Naive B cell (primary cell): ENCODE measurements around the gene CHRNA4. TPM values are rescaled to one million over a fixed set of nuclear protein-coding genes. Genes with fewer than 3 reads are reported as not detected.

ENCODE experiments used
- ATAC-seq, 2 donors: fragments of 150-1000 bp; cut with Tn5 transposase; 2 replicates each; pipeline ENCODE4 v1.10.0; 2021; ENCODE audit warnings: low read depth in 2 of 2, mild to moderate bottlenecking in 2 of 2, moderate library complexity in 2 of 2
- DNase-seq: peaks from one replicate; pipeline ENCODE4 v3.0.0; 2022
- H3K27ac Mint-ChIP-seq, 6 donors: one replicate each; pipeline ENCODE4 v1.8.0; 2020 to 2022; ENCODE audit warnings: mild to moderate bottlenecking in 6 of 6, mixed read lengths in 6 of 6, moderate library complexity in 5 of 6, inconsistent platforms in 2 of 6
- H3K27me3 Mint-ChIP-seq, 3 donors: one replicate each; pipeline ENCODE4 v1.8.0; 2021 to 2022; ENCODE audit warnings: mixed read lengths in 3 of 3, mild to moderate bottlenecking in 1 of 3
- H3K36me3 Mint-ChIP-seq, 2 donors: one replicate each; pipeline ENCODE4 v1.8.0; 2020 to 2022; ENCODE audit warnings: mixed read lengths in 2 of 2, inconsistent platforms in 1 of 2, mild to moderate bottlenecking in 1 of 2
- H3K4me1 Mint-ChIP-seq, 3 donors: one replicate each; pipeline ENCODE4 v1.8.0; 2020 to 2022; ENCODE audit warnings: mixed read lengths in 3 of 3, inconsistent platforms in 1 of 3, mild to moderate bottlenecking in 1 of 3, moderate library complexity in 1 of 3
- H3K4me3 Mint-ChIP-seq, 8 donors: one replicate each; pipeline ENCODE4 v1.8.0; 2020 to 2022; ENCODE audit warnings: mild to moderate bottlenecking in 8 of 8, mixed read lengths in 8 of 8, moderate library complexity in 8 of 8, inconsistent platforms in 2 of 8
- H3K9me3 Mint-ChIP-seq, 7 donors: one replicate each; pipeline ENCODE4 v1.8.0; 2020 to 2022; ENCODE audit warnings: mixed read lengths in 7 of 7, mild to moderate bottlenecking in 5 of 7, inconsistent platforms in 2 of 7, moderate library complexity in 1 of 7
- polyA plus RNA-seq, 6 donors: library from polyadenylated mRNA; unstranded; fragments of 300-500 nt; fragmentation: Illumina TruSeq; gene quantifications; one replicate each; pipeline ENCODE4 v1.2.3, GENCODE V29; 2021; ENCODE audit warnings: low read depth in 6 of 6

The CHRNA4 gene
- polyA plus RNA-seq, 6 donors from 2014 or later, result not detected

GRCh38 chr20:63295018-63295417 lies 66.1 kb downstream of the CHRNA4 start:
- peaks cover 0 to 7% of the 10 kb centered on the region in 2 donors for H3K36me3 Mint-ChIP-seq
- no peaks in the 10 kb centered on the region for H3K4me1 Mint-ChIP-seq
- ATAC-seq (no peak), DNase-seq (no peak)
- H3K27ac Mint-ChIP-seq, result no peak overlapping the region
- peaks cover 4 to 43% (median 35%) of the 10 kb centered on the region in 3 donors for H3K27me3 Mint-ChIP-seq
- no peak overlapping the region for H3K4me3 Mint-ChIP-seq
- H3K9me3 Mint-ChIP-seq, result peaks cover 0 to 4% (median 1%) of the 10 kb centered on the region in 7 donors

GRCh38 chr20:63294536-63294900 lies 66.6 kb downstream of the CHRNA4 start:
- peak overlapping the region in 1 of 6 donors; percentile 59 for H3K27ac Mint-ChIP-seq
- ATAC-seq, result no peak
- no peak overlapping the region for H3K4me3 Mint-ChIP-seq
- H3K27me3 Mint-ChIP-seq, result peaks cover 4 to 40% (median 35%) of the 10 kb centered on the region in 3 donors
- peaks cover 0 to 4% (median 1%) of the 10 kb centered on the region in 7 donors for H3K9me3 Mint-ChIP-seq
- no peaks in the 10 kb centered on the region for H3K4me1 Mint-ChIP-seq
- no peak for DNase-seq
- H3K36me3 Mint-ChIP-seq, result peaks cover 0 to 7% of the 10 kb centered on the region in 2 donors

- DNase-seq (no peak), ATAC-seq (no peak)
- no peaks in the 10 kb centered on the region for H3K4me1 Mint-ChIP-seq
- no peak overlapping the region for H3K27ac Mint-ChIP-seq
- peaks cover 1 to 35% (median 30%) of the 10 kb centered on the region in 3 donors for H3K27me3 Mint-ChIP-seq
- peaks cover 0 to 3% of the 10 kb centered on the region in 2 donors for H3K36me3 Mint-ChIP-seq
- H3K9me3 Mint-ChIP-seq, result peaks cover 0 to 2% (median under 1%) of the 10 kb centered on the region in 7 donors
- no peak overlapping the region for H3K4me3 Mint-ChIP-seq
These were observed 67.1 kb downstream of the CHRNA4 start for GRCh38 chr20:63293871-63294535.

GRCh38 chr20:63293456-63293855 lies 67.7 kb downstream of the CHRNA4 start:
- DNase-seq, result no peak

More at GRCh38 chr20:63293456-63293855, 67.7 kb downstream of the CHRNA4 start:
- Mint-ChIP-seq H3K36me3 (no peaks in the 10 kb centered on the region), H3K9me3 (no peaks in the 10 kb centered on the region), H3K27me3 (peaks cover 0 to 30% (median 25%) of the 10 kb centered on the region in 3 donors), H3K27ac (no peak overlapping the region), H3K4me3 (no peak overlapping the region), H3K4me1 (no peaks in the 10 kb centered on the region)
- ATAC-seq, result no peak

Other genes with a start within 250 kb of the CHRNA4 start
- gene YTHDF1, start 145.2 kb downstream of the CHRNA4 start, polyA plus RNA-seq, result 10 to 100 TPM; 27.4 to 41.9 (median 34.6) TPM
- gene BIRC7, start 125.4 kb downstream of the CHRNA4 start, polyA plus RNA-seq, result not detected
- not detected for gene NKAIN4, start 106.9 kb downstream of the CHRNA4 start, polyA plus RNA-seq
- 10 to 100 TPM in 4 of 6 donors, 1 to 10 TPM in 2; 8.2 to 17.7 (median 11.7) TPM for gene ARFGAP1, start 88.5 kb downstream of the CHRNA4 start, polyA plus RNA-seq
- not detected for gene COL20A1, start 68.2 kb downstream of the CHRNA4 start, polyA plus RNA-seq
- 1 to 10 TPM in 1 of 6 donors, under 1 TPM in 1, not detected in 4; 0.54 to 1.1 TPM for gene KCNQ2, start 111.3 kb upstream of the CHRNA4 start, polyA plus RNA-seq
- 1 to 10 TPM in 1 of 6 donors, under 1 TPM in 3, not detected in 2; 0.12 to 1.4 (median 0.28) TPM for gene EEF1A2, start 137.7 kb upstream of the CHRNA4 start, polyA plus RNA-seq
- 100 to 1,000 TPM in 1 of 6 donors, 10 to 100 TPM in 5; 40.2 to 132 (median 67.5) TPM for gene PPDPF, start 159.4 kb upstream of the CHRNA4 start, polyA plus RNA-seq
- 1 to 10 TPM in 1 of 6 donors, under 1 TPM in 5; 0.10 to 1.3 (median 0.51) TPM for gene PTK6, start 176.0 kb upstream of the CHRNA4 start, polyA plus RNA-seq
- not detected for gene SRMS, start 186.4 kb upstream of the CHRNA4 start, polyA plus RNA-seq
- gene FNDC11, start 192.8 kb upstream of the CHRNA4 start, polyA plus RNA-seq, result 1 to 10 TPM in 5 of 6 donors, under 1 TPM in 1; 0.08 to 5.2 (median 1.8) TPM
- 10 to 100 TPM in 3 of 6 donors, 1 to 10 TPM in 3; 2.5 to 11.6 (median 9.3) TPM for gene HELZ2, start 212.9 kb upstream of the CHRNA4 start, polyA plus RNA-seq